Measurements from ENCODE around the gene CBFA2T3.

GRCh38 chr16:88936008-88936555, 40.9 kb downstream of the CBFA2T3 start:
- TF ChIP-seq CTCF (IDR thresholded peaks at IDR 0.05) (no peak), ZFX (IDR thresholded peaks at IDR 0.05; ENCODE audit: borderline replicate concordance) (no peak)

Data from 22Rv1 (cell line).